GM18870 (cell line): ENCODE data around the gene KCND2.

Experiments
- ATAC-seq: cut with Tn5 transposase; IDR thresholded peaks from one replicate; pipeline ENCODE4 v1.9.1; 2021; ENCODE audit warnings: moderate library complexity; ENCODE audit not compliant: unreplicated experiment

KCND2 gene

GRCh38 chr7:120405652-120406051 is 132.7 kb downstream of the KCND2 start:
- no peak for ATAC-seq

GRCh38 chr7:120407010-120407409 is 134.0 kb downstream of the KCND2 start:
- ATAC-seq, result no peak

GRCh38 chr7:120412139-120413050 is 139.4 kb downstream of the KCND2 start:
- peak; percentile 86 for ATAC-seq

DNA sequence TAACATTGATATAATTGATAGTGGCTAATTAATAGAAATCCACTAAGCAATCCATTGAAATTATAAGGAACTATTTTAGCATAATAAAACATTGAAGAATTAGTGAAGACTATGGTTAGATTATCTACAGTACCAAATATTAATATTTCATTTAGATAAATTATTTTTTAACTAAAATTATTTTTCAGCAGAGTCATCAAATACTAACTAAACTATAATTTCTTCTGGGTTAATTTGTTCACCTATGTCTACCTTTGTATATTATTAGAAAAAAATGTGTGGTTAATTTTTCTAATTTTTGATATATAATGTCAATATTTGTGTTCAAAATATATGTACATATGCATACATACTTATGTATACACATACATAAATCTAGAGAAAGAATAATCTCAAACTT is 140.2 kb downstream of the KCND2 start:
- no peak for ATAC-seq

DNA sequence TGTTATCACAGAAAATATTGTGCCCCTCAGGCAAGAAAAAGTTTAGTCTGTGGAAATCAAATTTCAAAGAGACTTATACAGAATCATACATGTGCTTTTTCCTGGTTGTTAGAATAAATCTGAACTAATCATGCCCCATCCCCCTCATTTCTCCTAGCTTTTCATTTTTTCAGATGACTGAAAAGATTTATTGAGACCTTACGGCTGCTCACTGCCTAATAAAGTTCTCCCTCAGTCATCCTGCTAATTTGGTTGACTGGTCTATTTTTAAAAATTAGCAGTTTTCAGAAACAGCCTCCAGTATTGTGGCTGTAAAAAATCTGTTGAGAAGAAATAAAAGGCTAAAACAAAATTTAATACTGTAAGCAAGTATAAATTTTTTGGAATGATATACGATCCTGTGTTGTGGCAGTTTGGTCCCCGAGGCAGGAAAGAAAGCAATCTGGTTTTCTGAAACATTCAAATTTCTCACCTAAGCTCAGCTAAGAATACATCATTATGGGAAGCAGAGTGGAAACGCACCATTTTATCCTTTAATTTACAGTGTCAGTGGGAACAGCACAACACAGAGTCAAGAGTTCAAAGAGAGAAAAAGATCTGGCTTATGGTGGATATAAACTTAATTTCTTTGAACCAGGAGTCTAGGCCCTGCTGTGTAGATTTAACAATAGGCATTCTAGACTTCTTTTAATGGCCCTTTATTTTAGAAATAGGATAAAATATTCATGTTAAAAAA is 144.4 kb downstream of the KCND2 start:
- ATAC-seq, result no peak

- peak; percentile 95 for ATAC-seq
These were observed 148.2 kb downstream of the KCND2 start for GRCh38 chr7:120421151-120421651.

- ATAC-seq, result peak; percentile 56
These were observed 158.0 kb downstream of the KCND2 start for GRCh38 chr7:120431016-120431415.

GRCh38 chr7:120436487-120437060 is 163.6 kb downstream of the KCND2 start:
- ATAC-seq, result peak; percentile 43

- ATAC-seq, result peak; percentile 82
These were observed 168.9 kb downstream of the KCND2 start for GRCh38 chr7:120441850-120442249.

- peak; percentile 52 for ATAC-seq
These were observed 169.9 kb downstream of the KCND2 start for GRCh38 chr7:120442838-120443237.

DNA sequence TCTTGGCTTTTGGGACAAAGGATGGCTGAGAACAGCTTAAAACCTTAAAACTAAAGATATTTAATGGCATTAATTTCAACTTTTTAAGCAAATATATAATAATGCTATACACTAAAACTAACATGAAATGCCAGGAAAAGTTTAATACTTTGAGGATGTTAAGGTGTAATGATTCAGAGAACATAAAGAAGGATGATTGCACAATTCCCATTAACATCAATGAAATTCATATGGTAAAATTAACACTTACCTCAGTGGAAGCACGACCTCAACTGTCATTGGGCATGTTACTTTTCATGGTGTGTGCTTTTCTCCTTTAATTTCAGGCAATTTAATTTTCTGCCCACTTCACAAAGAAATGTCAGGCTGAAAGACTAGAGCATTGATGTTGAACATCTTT is 171.7 kb downstream of the KCND2 start:
- no peak for ATAC-seq

GRCh38 chr7:120445276-120445675 is 172.3 kb downstream of the KCND2 start:
- ATAC-seq, result no peak

DNA sequence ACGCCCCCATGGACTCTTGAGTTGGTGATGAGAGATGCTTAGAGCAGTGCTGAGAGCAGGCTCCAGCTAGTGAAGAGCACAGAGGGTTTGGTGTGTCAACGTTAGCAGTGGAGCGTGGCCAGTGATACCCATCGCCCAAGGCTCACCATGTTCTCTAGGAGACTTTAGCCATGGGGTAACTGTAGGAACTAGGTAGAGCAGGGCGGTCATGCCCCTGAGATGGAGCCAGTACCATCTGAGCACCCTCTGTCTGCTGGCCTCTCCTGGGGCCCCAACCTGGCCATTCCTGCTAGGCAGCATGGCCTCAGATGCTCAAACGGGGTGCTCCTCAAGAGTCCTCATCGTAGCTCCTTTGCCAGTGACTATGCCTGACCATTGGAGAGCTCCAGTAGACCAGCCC is 179.7 kb downstream of the KCND2 start:
- no peak for ATAC-seq

GRCh38 chr7:120456699-120457098 is 183.7 kb downstream of the KCND2 start:
- no peak for ATAC-seq

GRCh38 chr7:120460949-120461348 is 188.0 kb downstream of the KCND2 start:
- no peak for ATAC-seq

DNA sequence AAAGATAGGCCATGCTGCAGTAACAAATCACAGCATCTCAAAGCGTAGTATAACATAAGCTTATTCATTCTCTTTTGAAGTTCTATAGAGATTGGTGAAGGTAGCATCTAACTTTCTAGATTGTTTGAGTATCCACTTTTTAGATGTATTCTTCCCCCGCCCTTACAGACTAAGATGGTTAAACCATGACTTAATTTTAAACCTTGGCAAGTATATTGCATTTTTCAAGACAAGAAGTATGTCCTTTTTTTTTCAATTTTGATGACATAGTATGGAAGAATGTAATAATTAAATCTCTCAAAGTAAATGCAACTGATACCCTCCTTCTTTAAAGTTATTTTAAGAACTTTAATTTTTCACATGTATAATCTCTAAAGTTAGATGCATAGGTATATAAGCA is 190.0 kb downstream of the KCND2 start:
- ATAC-seq, result no peak

DNA sequence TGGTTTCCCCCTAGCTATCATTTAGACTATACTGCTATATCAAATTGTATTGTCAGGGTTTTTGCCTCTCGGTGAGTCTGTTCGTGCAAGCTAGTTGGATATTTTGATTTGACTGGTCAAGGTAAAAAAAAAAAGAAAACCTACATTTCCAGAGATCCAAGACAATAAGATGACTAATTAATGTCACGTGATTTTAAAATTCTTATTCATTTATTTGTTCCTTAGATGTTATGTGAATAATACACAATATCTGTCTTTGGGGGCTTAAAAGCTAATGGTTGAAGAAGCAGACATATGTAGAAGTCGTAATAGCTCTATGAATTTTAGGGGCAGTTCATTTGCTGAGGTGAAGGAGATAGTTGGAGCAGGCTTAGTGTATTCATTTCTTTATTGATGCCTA is 191.1 kb downstream of the KCND2 start:
- no peak for ATAC-seq

DNA sequence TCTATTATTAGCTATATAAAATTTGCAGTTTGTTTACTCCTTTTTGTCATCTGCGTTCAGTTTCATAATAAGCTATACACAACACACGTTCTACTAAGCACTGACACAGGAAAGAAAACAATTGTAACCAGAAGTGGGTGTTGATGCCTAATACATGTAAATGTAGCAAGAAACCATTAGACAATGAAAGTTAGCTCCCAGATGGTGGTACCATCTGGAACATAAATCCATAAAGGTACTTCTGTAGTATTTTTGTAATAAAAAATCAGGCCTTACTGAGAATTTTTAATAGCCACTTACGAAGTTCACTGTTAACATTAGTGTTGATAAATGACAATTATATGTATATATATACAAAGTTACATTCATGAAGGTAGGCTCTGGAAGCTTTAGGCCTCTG is 194.7 kb downstream of the KCND2 start:
- no peak for ATAC-seq

DNA sequence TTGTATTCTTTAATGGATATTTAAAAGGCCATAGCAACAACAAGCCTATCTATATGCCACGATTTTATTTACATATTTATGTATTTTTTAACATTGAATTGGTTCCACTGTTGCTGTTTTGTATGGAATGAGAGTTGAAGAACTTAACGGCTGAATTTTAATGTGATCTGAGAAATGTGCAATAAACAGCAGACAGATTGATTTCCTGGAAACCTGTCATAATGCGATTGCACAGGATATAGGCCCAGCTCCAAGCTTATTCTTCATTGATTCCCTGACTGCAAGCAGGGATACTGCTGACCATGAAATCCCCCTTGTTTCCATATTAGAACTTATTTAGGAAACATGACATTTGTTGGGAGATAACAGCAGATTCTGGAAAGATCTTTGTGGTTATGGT is 195.6 kb downstream of the KCND2 start:
- ATAC-seq, result no peak

- no peak for ATAC-seq
These were observed 199.9 kb downstream of the KCND2 start for GRCh38 chr7:120472892-120473291.

- ATAC-seq, result no peak
These were observed 200.4 kb downstream of the KCND2 start for GRCh38 chr7:120473352-120473751.

- ATAC-seq, result peak; percentile 87
These were observed 203.0 kb downstream of the KCND2 start for GRCh38 chr7:120475994-120476393.
